Measurements from ENCODE around the gene AGFG1.

DNA sequence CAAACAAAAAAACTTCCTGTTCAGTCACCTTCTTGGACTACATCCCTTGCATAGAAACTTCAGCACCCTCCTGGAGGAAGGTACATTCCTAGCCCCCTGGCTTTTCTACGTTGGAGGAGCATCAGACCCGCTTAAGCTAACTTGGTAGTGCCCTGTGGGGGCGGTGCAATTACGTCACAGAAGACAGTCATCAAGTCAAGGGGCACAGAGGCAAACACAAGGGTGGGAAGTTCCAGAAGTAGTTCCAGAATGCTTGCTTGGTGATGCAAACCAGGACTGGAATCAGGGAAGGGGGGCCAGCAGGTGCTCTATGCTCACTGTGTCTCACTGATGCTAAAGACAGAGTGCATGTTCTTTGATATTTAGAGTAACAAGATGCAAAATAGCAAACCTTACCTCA is 15.2 kb upstream of the AGFG1 start:
- TF ChIP-seq, protein P1, sequence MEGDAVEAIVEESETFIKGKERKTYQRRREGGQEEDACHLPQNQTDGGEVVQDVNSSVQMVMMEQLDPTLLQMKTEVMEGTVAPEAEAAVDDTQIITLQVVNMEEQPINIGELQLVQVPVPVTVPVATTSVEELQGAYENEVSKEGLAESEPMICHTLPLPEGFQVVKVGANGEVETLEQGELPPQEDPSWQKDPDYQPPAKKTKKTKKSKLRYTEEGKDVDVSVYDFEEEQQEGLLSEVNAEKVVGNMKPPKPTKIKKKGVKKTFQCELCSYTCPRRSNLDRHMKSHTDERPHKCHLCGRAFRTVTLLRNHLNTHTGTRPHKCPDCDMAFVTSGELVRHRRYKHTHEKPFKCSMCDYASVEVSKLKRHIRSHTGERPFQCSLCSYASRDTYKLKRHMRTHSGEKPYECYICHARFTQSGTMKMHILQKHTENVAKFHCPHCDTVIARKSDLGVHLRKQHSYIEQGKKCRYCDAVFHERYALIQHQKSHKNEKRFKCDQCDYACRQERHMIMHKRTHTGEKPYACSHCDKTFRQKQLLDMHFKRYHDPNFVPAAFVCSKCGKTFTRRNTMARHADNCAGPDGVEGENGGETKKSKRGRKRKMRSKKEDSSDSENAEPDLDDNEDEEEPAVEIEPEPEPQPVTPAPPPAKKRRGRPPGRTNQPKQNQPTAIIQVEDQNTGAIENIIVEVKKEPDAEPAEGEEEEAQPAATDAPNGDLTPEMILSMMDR (IDR thresholded peaks at IDR 0.05; ENCODE audit: borderline replicate concordance, extremely low read depth, low read length, poor library complexity, severe bottlenecking) = no peak
- TF ChIP-seq EZH2 (IDR thresholded peaks at IDR 0.05; ENCODE audit: borderline replicate concordance, low read depth, low read length, severe bottlenecking) = no peak
